HEK293 (cell line): ENCODE data around the gene RHPN2.
A peak's percentile ranks its signal among the peaks of the same experiment; 100 is the strongest.

Source experiments
- CTCF ChIA-PET: fragments of 350-600 bp; formaldehyde crosslinking; extraction: SDS; loops from one replicate; lab custom pipeline; 2021; ENCODE audit warnings: antibody characterized with exemption; lab: Yijun Ruan, JAX
- POLR2A ChIA-PET: fragments of 300-600 bp; formaldehyde crosslinking; extraction: SDS; loops from one replicate; lab custom pipeline; 2020; ENCODE audit warnings: antibody characterized with exemption, inconsistent platforms; lab: Yijun Ruan, JAX
- H3K27ac ChIP-seq: fragments of 200-500 bp; sonication (Bioruptor generic); 2 replicates; pipeline ENCODE4 v1.5.1; 2014; ENCODE audit warnings: low read depth, low read length, control low read depth, inconsistent platforms; ENCODE audit errors: extremely low read depth
- H3K36me3 ChIP-seq, 2 experiments: fragments of 200-500 bp in 1 of 2; sonication (Bioruptor generic) in 1 of 2; 1 replicate in 1 of 2; 2 replicates in 1 of 2; pipeline ENCODE4 v1.5.1; 2014 to 2017; ENCODE audit warnings: inconsistent platforms in 2 of 2, low read length in 2 of 2; ENCODE audit not compliant: control insufficient read depth in 2 of 2, insufficient read depth in 1 of 2
- H3K4me1 ChIP-seq: fragments of 200-500 bp; sonication (Bioruptor generic); 2 replicates; pipeline ENCODE4 v1.5.1; 2014; ENCODE audit warnings: mild to moderate bottlenecking, low read length, inconsistent platforms; ENCODE audit not compliant: control insufficient read depth, insufficient read depth
- H3K4me3 ChIP-seq: 2 replicates; pipeline ENCODE4 v1.5.1; 2011; ENCODE audit warnings: low read depth, mild to moderate bottlenecking, control low read depth, low read length, moderate library complexity
- H3K9me3 ChIP-seq: fragments of 200-500 bp; sonication (Bioruptor generic); 2 replicates; pipeline ENCODE4 v1.5.1; 2014; ENCODE audit warnings: low read depth, low read length, inconsistent platforms; ENCODE audit not compliant: control insufficient read depth, insufficient read depth
- KLF1 ChIP-seq: fragments of 450-650 bp; formaldehyde crosslinking; IDR thresholded peaks from 2 replicates; pipeline ENCODE4 v1.5.1; 2016; ENCODE audit warnings: missing biosample characterization, missing genetic modification characterization
- RBAK ChIP-seq: fragments of 450-650 bp; formaldehyde crosslinking; IDR thresholded peaks from 2 replicates; pipeline ENCODE4 v1.5.1; 2016; ENCODE audit warnings: missing biosample characterization, missing genetic modification characterization
- SCRT1 ChIP-seq: fragments of 450-650 bp; formaldehyde crosslinking; IDR thresholded peaks from 2 replicates; pipeline ENCODE4 v1.5.1; 2016; ENCODE audit warnings: missing biosample characterization, missing genetic modification characterization, borderline replicate concordance
- SCRT2 ChIP-seq: fragments of 450-650 bp; formaldehyde crosslinking; IDR thresholded peaks from 2 replicates; pipeline ENCODE4 v1.5.1; 2016; ENCODE audit warnings: missing biosample characterization, missing genetic modification characterization
- ZEB2 ChIP-seq: fragments of 450-650 bp; formaldehyde crosslinking; IDR thresholded peaks from 2 replicates; pipeline ENCODE4 v1.5.1; 2016; ENCODE audit warnings: missing biosample characterization, missing genetic modification characterization
- ZNF121 ChIP-seq: fragments of 450-650 bp; formaldehyde crosslinking; IDR thresholded peaks from 2 replicates; pipeline ENCODE4 v1.5.1; 2016; ENCODE audit warnings: missing biosample characterization, missing genetic modification characterization
- ZNF416 ChIP-seq: fragments of 450-650 bp; formaldehyde crosslinking; IDR thresholded peaks from 2 replicates; pipeline ENCODE4 v1.5.1; 2016; ENCODE audit warnings: missing biosample characterization, missing genetic modification characterization
- ZNF510 ChIP-seq: fragments of 450-650 bp; formaldehyde crosslinking; IDR thresholded peaks from 2 replicates; pipeline ENCODE4 v1.5.1; 2018; ENCODE audit warnings: mild to moderate bottlenecking, missing genetic modification characterization, missing biosample characterization; ENCODE audit not compliant: insufficient replicate concordance
- ZNF596 ChIP-seq: fragments of 450-650 bp; IDR thresholded peaks from 2 replicates; pipeline ENCODE4 v1.5.0; 2018; ENCODE audit warnings: missing biosample characterization, mild to moderate bottlenecking, missing genetic modification characterization, moderate library complexity
- ZNF664 ChIP-seq: fragments of 450-650 bp; formaldehyde crosslinking; IDR thresholded peaks from 2 replicates; pipeline ENCODE4 v1.5.1; 2016; ENCODE audit warnings: missing biosample characterization, missing genetic modification characterization
- ZNF776 ChIP-seq: fragments of 450-650 bp; formaldehyde crosslinking; IDR thresholded peaks from 2 replicates; pipeline ENCODE4 v1.5.0; 2017; ENCODE audit warnings: missing biosample characterization, missing genetic modification characterization, borderline replicate concordance
- ZXDB ChIP-seq: fragments of 450-650 bp; formaldehyde crosslinking; IDR thresholded peaks from 2 replicates; pipeline ENCODE4 v1.5.1; 2016; ENCODE audit warnings: missing biosample characterization, missing genetic modification characterization
- TF ChIP-seq, protein P1 (sequence below): fragments of 450-650 bp; formaldehyde crosslinking; IDR thresholded peaks from 2 replicates; pipeline ENCODE4 v1.5.1; 2016; ENCODE audit warnings: missing biosample characterization, missing genetic modification characterization
- TF ChIP-seq, protein P2 (sequence below): fragments of 450-650 bp; formaldehyde crosslinking; IDR thresholded peaks from 2 replicates; pipeline ENCODE4 v1.5.1; 2016; ENCODE audit warnings: missing biosample characterization, missing genetic modification characterization, low read depth
- TF ChIP-seq, protein P3 (sequence below): fragments of 450-650 bp; formaldehyde crosslinking; conservative IDR thresholded peaks from 2 replicates; pipeline ENCODE4 v1.5.1; 2016; ENCODE audit warnings: low read depth, missing biosample characterization, missing genetic modification characterization
- TF ChIP-seq, protein P4 (sequence below): fragments of 450-650 bp; formaldehyde crosslinking; IDR thresholded peaks from 2 replicates; pipeline ENCODE4 v1.5.1; 2016; ENCODE audit warnings: missing biosample characterization, missing genetic modification characterization
- TF ChIP-seq, protein P5 (sequence below): fragments of 450-650 bp; formaldehyde crosslinking; IDR thresholded peaks from 2 replicates; pipeline ENCODE4 v1.5.1; 2016; ENCODE audit warnings: missing biosample characterization, missing genetic modification characterization

RHPN2 gene

DNA sequence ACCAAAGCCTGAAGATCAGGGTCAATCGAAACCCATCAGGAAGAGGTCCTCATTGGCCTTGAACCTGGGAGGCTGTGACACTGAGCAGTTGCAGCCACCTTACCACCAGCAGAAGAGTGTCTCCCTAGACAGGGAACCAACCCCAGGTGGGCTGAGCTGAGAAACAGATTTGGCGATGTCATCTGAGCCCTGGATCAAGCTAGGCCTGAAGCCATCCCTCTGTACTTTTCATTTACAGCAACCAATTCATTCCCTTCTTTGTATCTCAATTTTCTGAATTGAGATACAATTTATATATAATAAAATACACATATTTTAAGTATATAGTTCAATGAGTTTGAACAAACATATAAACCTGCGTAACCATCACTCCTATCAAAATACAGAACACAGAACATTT, 14.6 kb downstream of the RHPN2 start:
- POLR2A ChIA-PET: interaction anchor here (1.0 to 4.6 kb wide), 3 partner anchors 9 to 28 kb away, joined by 3 to 26 read pairs (median 4); no protein-coding TSS in a partner anchor
- H3K4me1 ChIP-seq: peaks cover 49% of the 10 kb centered on the region
- CTCF ChIA-PET: interaction anchor here (1.0 to 1.5 kb wide), 2 partner anchors 14 to 55 kb away, joined by 3 to 8 read pairs; no protein-coding TSS in a partner anchor
- TF ChIP-seq, protein P1, sequence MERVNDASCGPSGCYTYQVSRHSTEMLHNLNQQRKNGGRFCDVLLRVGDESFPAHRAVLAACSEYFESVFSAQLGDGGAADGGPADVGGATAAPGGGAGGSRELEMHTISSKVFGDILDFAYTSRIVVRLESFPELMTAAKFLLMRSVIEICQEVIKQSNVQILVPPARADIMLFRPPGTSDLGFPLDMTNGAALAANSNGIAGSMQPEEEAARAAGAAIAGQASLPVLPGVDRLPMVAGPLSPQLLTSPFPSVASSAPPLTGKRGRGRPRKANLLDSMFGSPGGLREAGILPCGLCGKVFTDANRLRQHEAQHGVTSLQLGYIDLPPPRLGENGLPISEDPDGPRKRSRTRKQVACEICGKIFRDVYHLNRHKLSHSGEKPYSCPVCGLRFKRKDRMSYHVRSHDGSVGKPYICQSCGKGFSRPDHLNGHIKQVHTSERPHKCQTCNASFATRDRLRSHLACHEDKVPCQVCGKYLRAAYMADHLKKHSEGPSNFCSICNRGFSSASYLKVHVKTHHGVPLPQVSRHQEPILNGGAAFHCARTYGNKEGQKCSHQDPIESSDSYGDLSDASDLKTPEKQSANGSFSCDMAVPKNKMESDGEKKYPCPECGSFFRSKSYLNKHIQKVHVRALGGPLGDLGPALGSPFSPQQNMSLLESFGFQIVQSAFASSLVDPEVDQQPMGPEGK (tag by site-specific recombination): peak; percentile 16; the same call in 1 of the 2 replicates
- TF ChIP-seq, protein P2, sequence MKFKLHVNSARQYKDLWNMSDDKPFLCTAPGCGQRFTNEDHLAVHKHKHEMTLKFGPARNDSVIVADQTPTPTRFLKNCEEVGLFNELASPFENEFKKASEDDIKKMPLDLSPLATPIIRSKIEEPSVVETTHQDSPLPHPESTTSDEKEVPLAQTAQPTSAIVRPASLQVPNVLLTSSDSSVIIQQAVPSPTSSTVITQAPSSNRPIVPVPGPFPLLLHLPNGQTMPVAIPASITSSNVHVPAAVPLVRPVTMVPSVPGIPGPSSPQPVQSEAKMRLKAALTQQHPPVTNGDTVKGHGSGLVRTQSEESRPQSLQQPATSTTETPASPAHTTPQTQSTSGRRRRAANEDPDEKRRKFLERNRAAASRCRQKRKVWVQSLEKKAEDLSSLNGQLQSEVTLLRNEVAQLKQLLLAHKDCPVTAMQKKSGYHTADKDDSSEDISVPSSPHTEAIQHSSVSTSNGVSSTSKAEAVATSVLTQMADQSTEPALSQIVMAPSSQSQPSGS (tag by site-specific recombination): peak; percentile 25; the same call in 1 of the 2 replicates
- TF ChIP-seq ZNF510 (tag by site-specific recombination): no peak
- peak; percentile 63 for TF ChIP-seq ZNF664
- 0 out of 2 replicates have a peak, but pooled peaks have one; percentile 16 for TF ChIP-seq ZXDB (tag by site-specific recombination)
- no peak for TF ChIP-seq ZNF121 (tag by site-specific recombination)
- H3K36me3 ChIP-seq: peaks cover 5 to 39% of the 10 kb centered on the region in 2 experiments
- no peak overlapping the region for H3K4me3 ChIP-seq
- no peak overlapping the region for H3K27ac ChIP-seq
- no peaks in the 10 kb centered on the region for H3K9me3 ChIP-seq

DNA sequence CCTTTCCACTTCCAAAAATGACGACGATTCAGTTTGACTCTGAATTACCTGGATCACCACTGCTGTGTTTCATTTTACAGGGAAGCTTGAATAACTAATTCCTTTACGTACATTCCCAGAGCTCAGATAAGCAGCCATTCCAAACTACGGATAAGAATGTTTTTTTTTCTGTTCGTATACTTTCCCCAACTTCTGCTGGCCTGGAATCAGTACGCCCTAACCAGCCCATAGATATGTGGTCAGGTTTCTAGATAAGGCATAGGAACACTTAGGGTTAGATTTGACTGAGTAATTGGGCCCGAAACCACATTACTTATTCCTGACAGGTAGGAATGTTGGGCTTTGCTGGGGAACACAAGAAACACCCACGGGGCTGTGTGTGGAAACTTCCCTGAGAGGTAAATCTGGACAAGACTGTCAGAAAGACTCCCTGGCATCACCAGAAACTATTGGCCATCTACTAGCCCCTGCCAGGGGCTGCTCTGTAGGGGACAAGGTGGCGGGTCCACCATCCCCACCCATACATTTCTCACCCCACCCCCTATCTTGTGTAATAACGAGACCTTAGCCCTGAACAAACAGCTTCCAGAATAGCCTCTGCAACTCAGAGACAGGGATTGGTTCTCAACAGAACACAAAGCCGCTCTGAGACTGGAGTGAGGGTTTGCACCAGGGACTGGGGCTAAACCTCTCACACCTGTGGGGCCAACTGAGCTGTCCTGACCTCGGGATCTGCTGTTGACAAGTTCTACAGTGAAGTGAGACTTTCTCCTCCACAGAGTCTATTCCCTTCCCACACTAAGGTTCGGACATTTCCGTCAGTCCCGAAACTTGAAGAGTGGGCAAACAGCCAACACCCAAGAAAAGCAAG, 15.6 kb downstream of the RHPN2 start:
- Histone ChIP-seq H3K27ac (peak overlapping the region; percentile 72), H3K36me3 (peaks cover 0 to 40% of the 10 kb centered on the region in 2 experiments; a peak in 2 of 3 replicates), H3K9me3 (no peaks in the 10 kb centered on the region), H3K4me1 (peaks cover 45% of the 10 kb centered on the region), H3K4me3 (no peak overlapping the region)
- ChIA-PET POLR2A (interaction anchor here (0.6 to 4.6 kb wide), 9 partner anchors 8 to 1944 kb away, joined by 3 to 26 read pairs (median 5); partner anchors contain the start of genes CEP89 and FAAP24), CTCF (interaction anchor here (0.7 to 2.1 kb wide), 6 partner anchors 9 to 135 kb away, joined by 3 to 11 read pairs (median 6); no protein-coding TSS in a partner anchor)
- TF ChIP-seq SCRT2 (tag by site-specific recombination) (peak; percentile 61), ZNF776 (tag by site-specific recombination) (no peak), ZXDB (tag by site-specific recombination) (peak; percentile 76; the same call in 1 of the 2 replicates), KLF1 (tag by site-specific recombination) (peak; percentile 82), ZNF416 (no peak), RBAK (tag by site-specific recombination) (no peak), ZNF596 (no peak), ZEB2 (tag by site-specific recombination) (0 out of 2 replicates have a peak, but pooled peaks have one; percentile 10), SCRT1 (tag by site-specific recombination) (peak; percentile 31; the same call in 1 of the 2 replicates)
- TF ChIP-seq, protein P3, sequence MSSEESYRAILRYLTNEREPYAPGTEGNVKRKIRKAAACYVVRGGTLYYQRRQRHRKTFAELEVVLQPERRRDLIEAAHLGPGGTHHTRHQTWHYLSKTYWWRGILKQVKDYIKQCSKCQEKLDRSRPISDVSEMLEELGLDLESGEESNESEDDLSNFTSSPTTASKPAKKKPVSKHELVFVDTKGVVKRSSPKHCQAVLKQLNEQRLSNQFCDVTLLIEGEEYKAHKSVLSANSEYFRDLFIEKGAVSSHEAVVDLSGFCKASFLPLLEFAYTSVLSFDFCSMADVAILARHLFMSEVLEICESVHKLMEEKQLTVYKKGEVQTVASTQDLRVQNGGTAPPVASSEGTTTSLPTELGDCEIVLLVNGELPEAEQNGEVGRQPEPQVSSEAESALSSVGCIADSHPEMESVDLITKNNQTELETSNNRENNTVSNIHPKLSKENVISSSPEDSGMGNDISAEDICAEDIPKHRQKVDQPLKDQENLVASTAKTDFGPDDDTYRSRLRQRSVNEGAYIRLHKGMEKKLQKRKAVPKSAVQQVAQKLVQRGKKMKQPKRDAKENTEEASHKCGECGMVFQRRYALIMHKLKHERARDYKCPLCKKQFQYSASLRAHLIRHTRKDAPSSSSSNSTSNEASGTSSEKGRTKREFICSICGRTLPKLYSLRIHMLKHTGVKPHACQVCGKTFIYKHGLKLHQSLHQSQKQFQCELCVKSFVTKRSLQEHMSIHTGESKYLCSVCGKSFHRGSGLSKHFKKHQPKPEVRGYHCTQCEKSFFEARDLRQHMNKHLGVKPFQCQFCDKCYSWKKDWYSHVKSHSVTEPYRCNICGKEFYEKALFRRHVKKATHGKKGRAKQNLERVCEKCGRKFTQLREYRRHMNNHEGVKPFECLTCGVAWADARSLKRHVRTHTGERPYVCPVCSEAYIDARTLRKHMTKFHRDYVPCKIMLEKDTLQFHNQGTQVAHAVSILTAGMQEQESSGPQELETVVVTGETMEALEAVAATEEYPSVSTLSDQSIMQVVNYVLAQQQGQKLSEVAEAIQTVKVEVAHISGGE (tag by site-specific recombination): 0 out of 2 replicates have a peak, but pooled peaks have one; percentile 1
- TF ChIP-seq, protein P4, sequence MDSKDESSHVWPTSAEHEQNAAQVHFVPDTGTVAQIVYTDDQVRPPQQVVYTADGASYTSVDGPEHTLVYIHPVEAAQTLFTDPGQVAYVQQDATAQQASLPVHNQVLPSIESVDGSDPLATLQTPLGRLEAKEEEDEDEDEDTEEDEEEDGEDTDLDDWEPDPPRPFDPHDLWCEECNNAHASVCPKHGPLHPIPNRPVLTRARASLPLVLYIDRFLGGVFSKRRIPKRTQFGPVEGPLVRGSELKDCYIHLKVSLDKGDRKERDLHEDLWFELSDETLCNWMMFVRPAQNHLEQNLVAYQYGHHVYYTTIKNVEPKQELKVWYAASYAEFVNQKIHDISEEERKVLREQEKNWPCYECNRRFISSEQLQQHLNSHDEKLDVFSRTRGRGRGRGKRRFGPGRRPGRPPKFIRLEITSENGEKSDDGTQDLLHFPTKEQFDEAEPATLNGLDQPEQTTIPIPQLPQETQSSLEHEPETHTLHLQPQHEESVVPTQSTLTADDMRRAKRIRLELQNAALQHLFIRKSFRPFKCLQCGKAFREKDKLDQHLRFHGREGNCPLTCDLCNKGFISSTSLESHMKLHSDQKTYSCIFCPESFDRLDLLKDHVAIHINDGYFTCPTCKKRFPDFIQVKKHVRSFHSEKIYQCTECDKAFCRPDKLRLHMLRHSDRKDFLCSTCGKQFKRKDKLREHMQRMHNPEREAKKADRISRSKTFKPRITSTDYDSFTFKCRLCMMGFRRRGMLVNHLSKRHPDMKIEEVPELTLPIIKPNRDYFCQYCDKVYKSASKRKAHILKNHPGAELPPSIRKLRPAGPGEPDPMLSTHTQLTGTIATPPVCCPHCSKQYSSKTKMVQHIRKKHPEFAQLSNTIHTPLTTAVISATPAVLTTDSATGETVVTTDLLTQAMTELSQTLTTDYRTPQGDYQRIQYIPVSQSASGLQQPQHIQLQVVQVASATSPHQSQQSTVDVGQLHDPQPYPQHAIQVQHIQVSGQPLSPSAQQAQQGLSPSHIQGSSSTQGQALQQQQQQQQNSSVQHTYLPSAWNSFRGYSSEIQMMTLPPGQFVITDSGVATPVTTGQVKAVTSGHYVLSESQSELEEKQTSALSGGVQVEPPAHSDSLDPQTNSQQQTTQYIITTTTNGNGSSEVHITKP (tag by site-specific recombination): peak; percentile 63
- TF ChIP-seq, protein P5, sequence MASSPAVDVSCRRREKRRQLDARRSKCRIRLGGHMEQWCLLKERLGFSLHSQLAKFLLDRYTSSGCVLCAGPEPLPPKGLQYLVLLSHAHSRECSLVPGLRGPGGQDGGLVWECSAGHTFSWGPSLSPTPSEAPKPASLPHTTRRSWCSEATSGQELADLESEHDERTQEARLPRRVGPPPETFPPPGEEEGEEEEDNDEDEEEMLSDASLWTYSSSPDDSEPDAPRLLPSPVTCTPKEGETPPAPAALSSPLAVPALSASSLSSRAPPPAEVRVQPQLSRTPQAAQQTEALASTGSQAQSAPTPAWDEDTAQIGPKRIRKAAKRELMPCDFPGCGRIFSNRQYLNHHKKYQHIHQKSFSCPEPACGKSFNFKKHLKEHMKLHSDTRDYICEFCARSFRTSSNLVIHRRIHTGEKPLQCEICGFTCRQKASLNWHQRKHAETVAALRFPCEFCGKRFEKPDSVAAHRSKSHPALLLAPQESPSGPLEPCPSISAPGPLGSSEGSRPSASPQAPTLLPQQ (tag by site-specific recombination): 0 out of 2 replicates have a peak, but pooled peaks have one; percentile 44
